Measurements from ENCODE around the gene TSHZ2.

TSHZ2 gene

GRCh38 chr20:53299831-53300230 is 327.7 kb downstream of the TSHZ2 start:
- TF ChIP-seq CTCF (IDR thresholded peaks at IDR 0.05; ENCODE audit: insufficient read depth, low read length, missing control alignments): no peak
- POLR2A ChIA-PET: no interaction called here
- no peak for DNase-seq (ENCODE audit: low read depth, low spot score)
- CTCF ChIA-PET: no interaction called here
- H3K4me3 ChIP-seq (ENCODE audit: low read depth, low read length): no peak overlapping the region

- TF ChIP-seq CTCF (IDR thresholded peaks at IDR 0.05; ENCODE audit: insufficient read depth, low read length, missing control alignments): no peak
- CTCF ChIA-PET: no interaction called here
- H3K4me3 ChIP-seq (ENCODE audit: low read depth, low read length): no peak overlapping the region
- POLR2A ChIA-PET: no interaction called here
- DNase-seq (ENCODE audit: low read depth, low spot score): no peak
Measured at GRCh38 chr20:53301869-53302268, 329.7 kb downstream of the TSHZ2 start.

GRCh38 chr20:53302695-53303412 is 330.7 kb downstream of the TSHZ2 start:
- DNase-seq (ENCODE audit: low read depth, low spot score): no peak
- no peak overlapping the region for H3K4me3 ChIP-seq (ENCODE audit: low read depth, low read length)
- TF ChIP-seq CTCF (IDR thresholded peaks at IDR 0.05; ENCODE audit: insufficient read depth, low read length, missing control alignments): no peak
- POLR2A ChIA-PET: no interaction called here
- CTCF ChIA-PET: no interaction called here

- no peak for DNase-seq (ENCODE audit: low read depth, low spot score)
- TF ChIP-seq CTCF (IDR thresholded peaks at IDR 0.05; ENCODE audit: insufficient read depth, low read length, missing control alignments): no peak
- POLR2A ChIA-PET: no interaction called here
- no peak overlapping the region for H3K4me3 ChIP-seq (ENCODE audit: low read depth, low read length)
- CTCF ChIA-PET: no interaction called here
Measured at GRCh38 chr20:53303413-53303760, 331.2 kb downstream of the TSHZ2 start.

- no peak overlapping the region for H3K4me3 ChIP-seq (ENCODE audit: low read depth, low read length)
- ChIA-PET POLR2A (no interaction called here), CTCF (no interaction called here)
- no peak for DNase-seq (ENCODE audit: low read depth, low spot score)
- no peak for TF ChIP-seq CTCF (IDR thresholded peaks at IDR 0.05; ENCODE audit: insufficient read depth, low read length, missing control alignments)
Measured at GRCh38 chr20:53304146-53304545, 332.0 kb downstream of the TSHZ2 start.

- POLR2A ChIA-PET: no interaction called here
- no peak for DNase-seq (ENCODE audit: low read depth, low spot score)
- CTCF ChIA-PET: no interaction called here
- no peak overlapping the region for H3K4me3 ChIP-seq (ENCODE audit: low read depth, low read length)
- TF ChIP-seq CTCF (IDR thresholded peaks at IDR 0.05; ENCODE audit: insufficient read depth, low read length, missing control alignments): no peak
Measured at GRCh38 chr20:53306192-53306805, 334.1 kb downstream of the TSHZ2 start.

Measured in AG04449 (cell line).